ENCODE measurements around the gene WDR70.
"Not testable (repeated sequence)": the region's sequence is repeated elsewhere in the genome, so short reads cannot be mapped to it uniquely, and the experiment has no call there.

WDR70 gene

GRCh38 chr5:37767961-37768360, 388.8 kb downstream of the WDR70 start:
- DNase-seq (ENCODE audit: low spot score), result no peak

- no peak for DNase-seq (ENCODE audit: low spot score)
Measured at GRCh38 chr5:37768371-37768770, 389.3 kb downstream of the WDR70 start.

GRCh38 chr5:37769108-37769507, 390.0 kb downstream of the WDR70 start:
- DNase-seq (ENCODE audit: low spot score), result no peak

GRCh38 chr5:37769840-37770239, 390.7 kb downstream of the WDR70 start:
- no peak for DNase-seq (ENCODE audit: low spot score)

GRCh38 chr5:37770786-37771185, 391.7 kb downstream of the WDR70 start:
- no peak for DNase-seq (ENCODE audit: low spot score)

GRCh38 chr5:37771203-37771611, 392.1 kb downstream of the WDR70 start:
- peak; percentile 20 for DNase-seq (ENCODE audit: low spot score)

- peak; percentile 87 for DNase-seq (ENCODE audit: low spot score)
Measured at GRCh38 chr5:37771731-37772130, 392.6 kb downstream of the WDR70 start.

- DNase-seq (ENCODE audit: low spot score), result no peak
Measured at GRCh38 chr5:37772255-37772654, 393.1 kb downstream of the WDR70 start.

- DNase-seq (ENCODE audit: low spot score), result no peak
Measured at GRCh38 chr5:37773809-37774208, 394.7 kb downstream of the WDR70 start.

GRCh38 chr5:37774912-37775483, 395.9 kb downstream of the WDR70 start:
- no peak for DNase-seq (ENCODE audit: low spot score)

- peak; percentile 93 for DNase-seq (ENCODE audit: low spot score)
Measured at GRCh38 chr5:37776826-37777225, 397.7 kb downstream of the WDR70 start.

- peak; percentile 19 for DNase-seq (ENCODE audit: low spot score)
Measured at GRCh38 chr5:37777432-37778130, 398.5 kb downstream of the WDR70 start.

GRCh38 chr5:37781409-37781808, 402.3 kb downstream of the WDR70 start:
- DNase-seq (ENCODE audit: low spot score), result not testable (repeated sequence)

- DNase-seq (ENCODE audit: low spot score), result no peak
Measured at GRCh38 chr5:37786416-37786815, 407.3 kb downstream of the WDR70 start.

GRCh38 chr5:37786862-37787519, 407.9 kb downstream of the WDR70 start:
- DNase-seq (ENCODE audit: low spot score), result peak; percentile 72

GRCh38 chr5:37787742-37788141, 408.6 kb downstream of the WDR70 start:
- DNase-seq (ENCODE audit: low spot score), result peak; percentile 31

GRCh38 chr5:37789991-37790390, 410.9 kb downstream of the WDR70 start:
- peak; percentile 55 for DNase-seq (ENCODE audit: low spot score)

- no peak for DNase-seq (ENCODE audit: low spot score)
Measured at GRCh38 chr5:37791321-37791720, 412.2 kb downstream of the WDR70 start.

- peak; percentile 63 for DNase-seq (ENCODE audit: low spot score)
Measured at GRCh38 chr5:37792975-37793631, 414.0 kb downstream of the WDR70 start.

- DNase-seq (ENCODE audit: low spot score), result not testable (repeated sequence)
Measured at GRCh38 chr5:37795292-37795691, 416.2 kb downstream of the WDR70 start.

- DNase-seq (ENCODE audit: low spot score), result not testable (repeated sequence)
Measured at GRCh38 chr5:37796435-37796834, 417.3 kb downstream of the WDR70 start.

- no peak for DNase-seq (ENCODE audit: low spot score)
Measured at GRCh38 chr5:37799865-37800421, 420.8 kb downstream of the WDR70 start.

All from GM03348 (cell line).